Vagina (tissue), 2 donors: ENCODE results near the gene SCN8A.

Source experiments
- POLR2A ChIP-seq, 2 donors: fragments of 450-650 bp; IDR thresholded peaks; one replicate each; pipeline ENCODE4 v1.6.1; 2017; ENCODE audit warnings: antibody characterized with exemption in 2 of 2, mild to moderate bottlenecking in 2 of 2, moderate library complexity in 2 of 2
- POLR2AphosphoS5 ChIP-seq, 2 donors: sonication (generic); formaldehyde crosslinking; IDR thresholded peaks; one replicate each; pipeline ENCODE4 v1.9.0; 2017; ENCODE audit warnings: antibody characterized with exemption in 2 of 2, mild to moderate bottlenecking in 2 of 2, low read depth in 1 of 2; ENCODE audit not compliant: insufficient read depth in 1 of 2

DNA sequence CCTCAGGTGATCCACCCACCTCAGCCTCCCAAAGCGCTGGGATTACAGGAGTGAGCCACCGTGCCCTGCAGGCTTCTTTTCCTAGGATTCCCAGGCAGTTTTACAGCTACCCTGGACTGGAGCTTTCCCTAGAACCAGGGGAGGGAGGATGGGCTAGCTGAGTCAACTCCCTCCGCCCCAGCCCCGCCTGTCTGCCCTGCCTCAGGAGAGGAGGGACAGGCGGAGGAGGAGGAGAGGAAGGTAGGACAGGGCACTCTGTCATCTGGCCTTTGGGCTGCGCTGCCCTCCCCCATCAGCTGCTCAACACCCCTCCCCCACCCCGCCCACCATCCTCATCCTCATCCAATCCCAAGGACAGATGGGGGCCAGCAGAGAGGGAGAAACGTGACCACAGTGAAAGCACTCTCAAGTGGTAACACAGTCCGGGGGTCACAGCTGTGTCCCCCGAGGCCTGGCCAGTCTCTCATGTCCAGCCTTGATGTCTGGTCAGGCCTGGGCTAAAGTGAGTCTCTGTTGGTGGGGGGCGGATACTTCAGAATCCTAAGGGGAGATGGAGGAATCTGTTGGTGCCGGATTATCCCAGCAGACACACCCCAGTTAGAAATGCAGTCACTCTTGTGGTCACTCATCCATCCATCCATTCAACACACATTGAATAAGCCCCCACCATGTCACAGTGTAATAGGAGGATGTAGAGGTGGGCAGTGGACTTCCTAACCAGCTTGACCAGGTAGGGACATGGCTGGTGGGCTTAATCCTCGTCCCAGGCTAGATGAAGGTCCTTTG, 245.2 kb downstream of the SCN8A start:
- no peak for TF ChIP-seq POLR2AphosphoS5 (IDR thresholded peaks at IDR 0.05; ENCODE audit: insufficient read depth in 1 of 2, low read depth in 1 of 2)
- TF ChIP-seq POLR2A (IDR thresholded peaks at IDR 0.05): no peak
